ENCODE measurements around the gene AMOTL2.

The AMOTL2 gene

GRCh38 chr3:134389865-134390264 lies 15.6 kb upstream of the AMOTL2 start:
- no peak for DNase-seq (ENCODE audit: extremely low read depth, low read depth)
- no peak for TF ChIP-seq CTCF (IDR thresholded peaks at IDR 0.05; ENCODE audit: low read depth, low read length)

GRCh38 chr3:134388788-134389485 lies 14.7 kb upstream of the AMOTL2 start:
- no peak for DNase-seq (ENCODE audit: extremely low read depth, low read depth)
- no peak for TF ChIP-seq CTCF (IDR thresholded peaks at IDR 0.05; ENCODE audit: low read depth, low read length)

GRCh38 chr3:134388292-134388691 lies 14.0 kb upstream of the AMOTL2 start:
- TF ChIP-seq CTCF (IDR thresholded peaks at IDR 0.05; ENCODE audit: low read depth, low read length): no peak
- no peak for DNase-seq (ENCODE audit: extremely low read depth, low read depth)

DNA sequence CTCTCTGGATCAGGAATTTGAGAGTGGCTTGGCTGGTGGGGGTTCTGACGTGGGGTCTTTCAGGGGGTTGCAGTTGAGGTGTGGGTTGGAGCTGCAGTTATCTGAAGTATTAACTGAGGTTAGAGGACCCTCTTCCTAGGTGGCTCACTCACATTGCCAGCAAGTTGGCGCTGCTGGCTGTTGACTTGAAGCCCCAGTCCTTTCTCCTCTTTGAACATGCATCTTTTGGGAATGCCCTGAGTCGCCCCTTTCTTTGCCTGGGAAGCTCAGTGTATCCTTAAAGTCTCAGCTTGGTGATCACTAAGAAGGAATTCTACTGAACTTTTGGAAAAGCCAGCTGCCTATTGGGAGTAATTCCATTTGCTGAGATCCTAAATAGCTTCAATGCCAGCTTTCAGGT lies 13.0 kb upstream of the AMOTL2 start:
- TF ChIP-seq CTCF (IDR thresholded peaks at IDR 0.05; ENCODE audit: low read depth, low read length): no peak
- no peak for DNase-seq (ENCODE audit: extremely low read depth, low read depth)

DNA sequence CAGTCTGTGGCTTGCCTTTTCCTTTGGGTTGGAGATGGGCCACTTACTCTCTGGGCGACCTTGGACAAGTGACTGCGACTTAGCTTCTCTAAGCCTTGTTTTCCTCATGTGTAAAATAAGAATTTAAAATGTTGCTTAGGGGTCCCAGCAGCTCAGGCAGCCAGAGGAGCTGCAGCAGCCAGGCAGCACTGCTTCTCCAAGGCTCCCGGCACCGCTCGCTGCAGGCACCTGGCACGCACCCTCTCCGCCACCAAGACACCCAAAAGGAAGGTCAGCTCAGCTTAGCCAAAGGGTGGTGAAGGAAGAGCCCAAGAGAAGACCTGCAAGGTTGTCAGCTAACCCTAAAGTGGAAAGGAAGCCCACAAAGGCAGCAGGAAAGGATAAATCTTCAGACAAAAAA lies 10.7 kb upstream of the AMOTL2 start:
- no peak for DNase-seq (ENCODE audit: extremely low read depth, low read depth)
- TF ChIP-seq CTCF (IDR thresholded peaks at IDR 0.05; ENCODE audit: low read depth, low read length): no peak

DNA sequence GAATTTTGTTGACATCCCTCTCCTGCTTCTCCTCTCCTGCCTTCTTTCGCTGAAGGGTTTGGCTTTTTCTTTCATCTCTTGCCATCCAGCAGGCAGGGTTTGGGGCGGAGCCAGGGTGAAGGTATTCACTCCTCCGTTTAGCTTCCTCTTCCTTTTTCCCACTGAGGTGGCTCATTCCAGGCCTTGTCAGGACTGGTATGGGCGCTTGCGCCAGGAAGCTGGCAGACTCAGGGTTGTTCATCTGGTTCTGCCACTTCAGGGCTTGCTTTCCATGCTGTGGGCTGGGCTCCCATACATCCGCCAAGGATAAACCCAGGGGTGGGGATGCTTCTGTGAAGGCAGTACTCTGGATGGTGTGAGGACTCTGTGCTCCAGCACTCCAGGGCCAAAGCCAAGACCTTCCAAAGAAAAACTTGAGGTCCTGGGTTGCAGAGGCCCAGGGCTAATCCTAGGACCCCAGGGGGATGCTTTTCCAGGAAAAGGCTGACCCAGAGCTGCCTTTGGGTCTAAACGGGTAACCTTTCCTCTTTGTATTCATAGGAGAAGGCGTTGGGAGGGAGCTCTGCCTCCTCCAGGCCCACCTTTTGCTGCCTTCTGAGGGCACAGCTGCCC lies 7.7 kb upstream of the AMOTL2 start:
- TF ChIP-seq CTCF (IDR thresholded peaks at IDR 0.05; ENCODE audit: low read depth, low read length): no peak
- no peak for DNase-seq (ENCODE audit: extremely low read depth, low read depth)

DNA sequence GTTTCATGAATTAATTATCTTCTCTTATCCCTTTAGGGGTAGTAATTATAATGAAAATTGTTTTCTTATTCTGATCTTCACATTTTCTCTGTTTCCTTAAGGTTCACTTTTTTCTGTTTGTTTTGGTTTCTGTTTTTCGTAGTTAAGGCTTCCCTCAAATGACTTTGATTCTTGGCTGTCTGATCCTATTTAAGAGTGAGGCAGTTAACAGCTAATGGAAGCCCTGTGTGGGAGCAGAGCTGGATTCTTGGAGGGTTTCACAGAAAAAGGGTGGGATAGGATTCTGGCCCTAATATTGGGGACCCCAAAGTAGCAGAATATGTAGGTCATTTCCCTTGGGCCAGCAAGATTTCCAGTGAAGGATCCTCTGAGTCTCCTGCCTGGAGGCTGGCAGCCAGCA lies 6.8 kb upstream of the AMOTL2 start:
- TF ChIP-seq CTCF (IDR thresholded peaks at IDR 0.05; ENCODE audit: low read depth, low read length): no peak
- DNase-seq (ENCODE audit: extremely low read depth, low read depth): no peak
